DND-41 (cell line): ENCODE results near the gene PIGB.

Experiments
- ATAC-seq: fragments of 200-7000 bp; cut with Tn5 transposase; 3 replicates; pipeline ENCODE4 v1.9.1; 2021; ENCODE audit warnings: low read depth; ENCODE audit not compliant: insufficient read depth
- DNase-seq: peaks from one replicate; pipeline ENCODE4 v3.0.0-alpha.2; 2020
- H2AFZ ChIP-seq: 2 replicates; pipeline ENCODE4 v1.6.0; 2012; ENCODE audit warnings: low read depth, low read length
- H3K27ac ChIP-seq: 2 replicates; pipeline ENCODE4 v1.5.1; 2012; ENCODE audit warnings: low read length, inconsistent platforms
- H3K27me3 ChIP-seq: fragments of 200-600 bp; sonication (generic); 2 replicates; pipeline ENCODE4 v1.6.0; 2012; ENCODE audit warnings: low read length, mild to moderate bottlenecking, inconsistent platforms; ENCODE audit not compliant: insufficient read depth, poor library complexity
- H3K36me3 ChIP-seq: 2 replicates; pipeline ENCODE4 v1.5.1; 2012; ENCODE audit warnings: low read length, inconsistent platforms; ENCODE audit not compliant: insufficient read depth
- H3K4me1 ChIP-seq: 2 replicates; pipeline ENCODE4 v1.5.1; 2012; ENCODE audit warnings: mild to moderate bottlenecking, low read length; ENCODE audit not compliant: insufficient read depth
- H3K4me2 ChIP-seq: 2 replicates; pipeline ENCODE4 v1.6.0; 2012; ENCODE audit warnings: mild to moderate bottlenecking, moderate library complexity, low read length, inconsistent platforms; ENCODE audit not compliant: insufficient read depth
- H3K4me3 ChIP-seq, 2 experiments: fragments of 200-600 bp in 1 of 2; shearing (Covaris generic) in 1 of 2; 2 replicates each; pipeline ENCODE4 v1.5.1; 2012 to 2016; ENCODE audit warnings: inconsistent platforms in 2 of 2, low read length in 2 of 2, mild to moderate bottlenecking in 2 of 2, low read depth in 1 of 2, moderate library complexity in 1 of 2
- H3K79me2 ChIP-seq: 2 replicates; pipeline ENCODE4 v1.6.0; 2012; ENCODE audit warnings: low read length, inconsistent platforms; ENCODE audit not compliant: insufficient read depth
- H3K9ac ChIP-seq: 2 replicates; pipeline ENCODE4 v1.6.0; 2012; ENCODE audit warnings: low read depth, mild to moderate bottlenecking, inconsistent platforms, low read length, moderate library complexity
- H3K9me3 ChIP-seq: 2 replicates; pipeline ENCODE4 v1.5.1; 2012; ENCODE audit warnings: low read length, moderate library complexity, mild to moderate bottlenecking, inconsistent platforms; ENCODE audit not compliant: insufficient read depth, severe bottlenecking
- H4K20me1 ChIP-seq: 2 replicates; pipeline ENCODE4 v1.6.0; 2012; ENCODE audit warnings: low read length; ENCODE audit not compliant: insufficient read depth
- CTCF ChIP-seq: IDR thresholded peaks from 2 replicates; pipeline ENCODE4 v1.5.1; 2012; ENCODE audit warnings: borderline replicate concordance, low read length, moderate library complexity, mild to moderate bottlenecking; ENCODE audit not compliant: poor library complexity, severe bottlenecking; ENCODE audit errors: extremely low read depth
- EZH2 ChIP-seq: IDR thresholded peaks from 3 replicates; pipeline ENCODE4 v1.6.1; 2012; ENCODE audit warnings: borderline replicate concordance, low read depth, mild to moderate bottlenecking, moderate library complexity, low read length, inconsistent platforms; ENCODE audit not compliant: severe bottlenecking

Gene PIGB

GRCh38 chr15:55402707-55403106 is 83.7 kb downstream of the PIGB start:
- no peak overlapping the region for H2AFZ ChIP-seq
- no peak overlapping the region for H3K4me2 ChIP-seq
- DNase-seq (no peak), ATAC-seq (no peak)
- no peaks in the 10 kb centered on the region for H4K20me1 ChIP-seq
- TF ChIP-seq EZH2: no peak
- TF ChIP-seq CTCF: no peak
- H3K27ac ChIP-seq: peak overlapping the region; percentile 1; the same call in 1 of the 2 replicates
- no peaks in the 10 kb centered on the region for H3K27me3 ChIP-seq
- H3K4me3 ChIP-seq: no peak overlapping the region
- peaks cover 48% of the 10 kb centered on the region for H3K4me1 ChIP-seq
- H3K9ac ChIP-seq: 0 out of 2 replicates have a peak overlapping the region, but pooled peaks have one; percentile 26
- no peaks in the 10 kb centered on the region for H3K9me3 ChIP-seq
- H3K79me2 ChIP-seq: peaks cover 40% of the 10 kb centered on the region
- H3K36me3 ChIP-seq: no peaks in the 10 kb centered on the region

GRCh38 chr15:55403531-55403930 is 84.5 kb downstream of the PIGB start:
- no peak overlapping the region; the same call in 1 of the 2 replicates for H2AFZ ChIP-seq
- no peaks in the 10 kb centered on the region for H3K27me3 ChIP-seq
- DNase-seq (no peak), ATAC-seq (no peak)
- H3K36me3 ChIP-seq: no peaks in the 10 kb centered on the region
- H3K4me3 ChIP-seq: no peak overlapping the region
- peak overlapping the region; percentile 54 for H3K27ac ChIP-seq
- peaks cover 49% of the 10 kb centered on the region for H3K4me1 ChIP-seq
- no peaks in the 10 kb centered on the region for H4K20me1 ChIP-seq
- no peak for TF ChIP-seq CTCF
- TF ChIP-seq EZH2: no peak
- peak overlapping the region; percentile 26 for H3K9ac ChIP-seq
- H3K9me3 ChIP-seq: no peaks in the 10 kb centered on the region
- H3K79me2 ChIP-seq: peaks cover 44% of the 10 kb centered on the region
- H3K4me2 ChIP-seq: peak overlapping the region; percentile 47
